K562 (cell line): ENCODE results near the gene TMEFF2. TPM values are rescaled to one million over a fixed set of nuclear protein-coding genes. Genes with fewer than 3 reads are reported as not detected.

Experiments used
- ATAC-seq: fragments of 200-7000 bp; cut with Tn5 transposase; 3 replicates; pipeline ENCODE4 v1.9.1; 2020; ENCODE audit warnings: moderate library complexity
- BruUV-seq: library from RNA; stranded (reverse); fragments of 400-500 nt; replicated peaks from 2 replicates; lab custom pipeline; 2021; lab: Mats Ljungman, UMichigan
- CTCF ChIA-PET: fragments of 300-600 bp; formaldehyde crosslinking; extraction: SDS; loops from one replicate; lab custom pipeline; 2021; ENCODE audit warnings: low intra/inter-chr PET ratio; lab: Yijun Ruan, JAX
- POLR2A ChIA-PET: fragments of 300-600, 350-650 bp; sonication (Branson Sonifier 250); formaldehyde crosslinking; extraction: SDS; loops from one replicate; lab custom pipeline; 2021; ENCODE audit warnings: antibody characterized with exemption, inconsistent platforms; lab: Yijun Ruan, JAX
- DNase-seq, 4 experiments: peaks; one replicate each; pipeline versions ENCODE4 v3.0.0 to v3.0.0-alpha.2; 2011 to 2018; ENCODE audit warnings: low spot score in 3 of 4, mixed read lengths in 3 of 4; ENCODE audit errors: extremely low read depth in 1 of 4
- FAIRE-seq: peaks from 2 replicates; lab custom pipeline; 2011; peaks lifted over from hg19 to GRCh38; lab: Jason Lieb, UNC
- H2AFZ ChIP-seq: 2 replicates; pipeline ENCODE4 v1.6.0; 2011; ENCODE audit warnings: low read depth, low read length, control low read depth, inconsistent platforms
- H3K27ac ChIP-seq: fragments of 200-600 bp; 3 replicates; pipeline ENCODE4 v1.8.0; 2011; ENCODE audit warnings: low read depth, mild to moderate bottlenecking, control low read depth, inconsistent platforms, low read length, moderate library complexity, mixed read lengths; ENCODE audit errors: extremely low read depth
- H3K27me3 ChIP-seq, 2 experiments: fragments of 300-600 bp in 1 of 2; 2 replicates in 1 of 2; 3 replicates in 1 of 2; pipeline versions ENCODE4 v1.6.0 to v1.8.0; 2011; ENCODE audit warnings: inconsistent platforms in 2 of 2, low read length in 2 of 2, mild to moderate bottlenecking in 1 of 2, mixed read lengths in 1 of 2, moderate library complexity in 1 of 2; ENCODE audit not compliant: control insufficient read depth in 2 of 2, insufficient read depth in 2 of 2
- H3K36me3 ChIP-seq: fragments of 300-600 bp; 3 replicates; pipeline ENCODE4 v1.8.0; 2011; ENCODE audit warnings: mild to moderate bottlenecking, low read length, inconsistent platforms; ENCODE audit not compliant: control insufficient read depth, insufficient read depth
- H3K4me1 ChIP-seq, 2 experiments: fragments of 200-600 bp in 1 of 2; replicated peaks in 1 of 2; 2 replicates in 1 of 2; 3 replicates in 1 of 2; pipeline versions ENCODE4 v1.5.1 to v1.8.0; 2011; ENCODE audit warnings: inconsistent platforms in 2 of 2, low read length in 2 of 2, mild to moderate bottlenecking in 1 of 2, mixed read lengths in 1 of 2, moderate library complexity in 1 of 2; ENCODE audit not compliant: control insufficient read depth in 2 of 2, insufficient read depth in 2 of 2
- H3K4me2 ChIP-seq: 2 replicates; pipeline ENCODE4 v1.6.1; 2011; ENCODE audit warnings: low read length, control low read depth, inconsistent platforms, mixed read lengths; ENCODE audit not compliant: insufficient read depth
- H3K4me3 ChIP-seq: fragments of 200-600 bp; sonication (generic), shearing (Covaris generic); 2 replicates; pipeline ENCODE4 v1.5.1; 2016; ENCODE audit warnings: control low read depth, inconsistent platforms
- H3K79me2 ChIP-seq: fragments of 200-600 bp; 3 replicates; pipeline ENCODE4 v1.8.0; 2011; ENCODE audit warnings: low read length, inconsistent platforms; ENCODE audit not compliant: control insufficient read depth, insufficient read depth
- H3K9ac ChIP-seq, 2 experiments: 2 replicates each; pipeline versions ENCODE4 v1.6.0 to v1.6.1; 2011; ENCODE audit warnings: low read depth in 2 of 2, low read length in 2 of 2, control low read depth in 1 of 2, inconsistent platforms in 1 of 2, mild to moderate bottlenecking in 1 of 2, mixed read lengths in 1 of 2; ENCODE audit not compliant: insufficient read depth in 1 of 2
- H3K9me1 ChIP-seq: one replicate; pipeline ENCODE4 v1.6.0; 2011; ENCODE audit warnings: inconsistent platforms, mild to moderate bottlenecking, low read length, moderate library complexity; ENCODE audit not compliant: control insufficient read depth, insufficient read depth
- H3K9me3 ChIP-seq: replicated peaks from 2 replicates; pipeline ENCODE4 v1.5.1; 2011; ENCODE audit warnings: low read depth, low read length, inconsistent platforms; ENCODE audit not compliant: control insufficient read depth, insufficient read depth
- H4K20me1 ChIP-seq: replicated peaks from 2 replicates; pipeline ENCODE4 v1.6.1; 2011; ENCODE audit warnings: low read length, inconsistent platforms, mixed read lengths; ENCODE audit not compliant: control insufficient read depth, insufficient read depth
- CBX2 ChIP-seq: fragments of 200-600 bp; sonication (generic); IDR thresholded peaks from one replicate; pipeline ENCODE4 v1.6.1; 2012; ENCODE audit warnings: mild to moderate bottlenecking, low read length, inconsistent platforms; ENCODE audit not compliant: insufficient read depth, poor library complexity, severe bottlenecking
- CCAR2 ChIP-seq: fragments of 200-400 bp; formaldehyde crosslinking; IDR thresholded peaks from 2 replicates; pipeline ENCODE4 v1.6.1; 2017; ENCODE audit warnings: mild to moderate bottlenecking, low read depth, low read length
- CREB3L1 ChIP-seq: fragments of 450-650 bp; IDR thresholded peaks from 2 replicates; pipeline ENCODE4 v1.6.1; 2014; ENCODE audit warnings: low read depth, mild to moderate bottlenecking, moderate library complexity, borderline replicate concordance
- E2F5 ChIP-seq: sonication (generic); formaldehyde crosslinking; IDR thresholded peaks from 2 replicates; pipeline ENCODE4 v1.8.0; 2022; ENCODE audit warnings: mild to moderate bottlenecking, missing genetic modification reagents
- ELK1 ChIP-seq: sonication (generic); formaldehyde crosslinking; IDR thresholded peaks from 2 replicates; pipeline ENCODE4 v1.8.1; 2022; ENCODE audit warnings: missing genetic modification reagents
- FOSL1 ChIP-seq: fragments of 200-800 bp; sonication (Bioruptor generic); conservative IDR thresholded peaks from 2 replicates; pipeline ENCODE4 v1.6.1; 2016; ENCODE audit warnings: missing genetic modification characterization, missing compliant biosample characterization
- KAT2B ChIP-seq: IDR thresholded peaks from one replicate; pipeline ENCODE4 v1.6.1; 2012; ENCODE audit warnings: low read depth, mild to moderate bottlenecking, control low read depth, inconsistent platforms, low read length, moderate library complexity
- MAFK ChIP-seq: IDR thresholded peaks from 2 replicates; pipeline ENCODE4 v1.6.1; 2011; ENCODE audit warnings: low read length, improper control_type of control experiment
- MEF2D ChIP-seq: conservative IDR thresholded peaks from 2 replicates; pipeline ENCODE4 v1.6.1; 2016; ENCODE audit warnings: low read depth, missing genetic modification characterization, missing compliant biosample characterization
- NFE2 ChIP-seq: IDR thresholded peaks from 2 replicates; pipeline ENCODE4 v1.6.1; 2014; ENCODE audit warnings: antibody characterized with exemption, low read depth
- PTRF ChIP-seq: fragments of 450-650 bp; IDR thresholded peaks from 2 replicates; pipeline ENCODE4 v1.6.1; 2016; ENCODE audit warnings: mild to moderate bottlenecking, missing genetic modification characterization, missing compliant biosample characterization
- RBM34 ChIP-seq: fragments of 200-400 bp; formaldehyde crosslinking; IDR thresholded peaks from 2 replicates; pipeline ENCODE4 v1.6.1; 2018; ENCODE audit warnings: low read length, borderline replicate concordance; ENCODE audit not compliant: insufficient read depth
- SNAPC5 ChIP-seq: fragments of 250-450 bp; sonication (Bioruptor Pico); IDR thresholded peaks from 2 replicates; pipeline ENCODE4 v1.8.0; 2021; ENCODE audit warnings: moderate library complexity, mild to moderate bottlenecking, inconsistent platforms
- XRCC5 ChIP-seq: fragments of 200-400 bp; formaldehyde crosslinking; IDR thresholded peaks from 2 replicates; pipeline ENCODE4 v1.6.1; 2017; ENCODE audit warnings: low read depth, mild to moderate bottlenecking, low read length
- ZC3H4 ChIP-seq: sonication (generic); formaldehyde crosslinking; IDR thresholded peaks from 2 replicates; pipeline ENCODE4 v1.9.0; 2021; ENCODE audit warnings: missing genetic modification reagents, borderline replicate concordance
- ZNF3 ChIP-seq: fragments of 250-450 bp; sonication (Bioruptor Pico); IDR thresholded peaks from 2 replicates; pipeline ENCODE4 v1.5.0; 2021; ENCODE audit warnings: mild to moderate bottlenecking, moderate library complexity
- ZNF316 ChIP-seq: fragments of 450-650 bp; IDR thresholded peaks from 2 replicates; pipeline ENCODE4 v1.6.1; 2016
- ZNF324 ChIP-seq: fragments of 250-450 bp; sonication (Bioruptor Pico); IDR thresholded peaks from 2 replicates; pipeline ENCODE4 v1.4.0; 2020; ENCODE audit warnings: mild to moderate bottlenecking
- ZNF766 ChIP-seq: fragments of 200-800 bp; sonication (Bioruptor generic); conservative IDR thresholded peaks from 2 replicates; pipeline ENCODE4 v1.6.1; 2016; ENCODE audit warnings: missing genetic modification characterization, missing compliant biosample characterization
- WGBS: fragments of 100-300 bp; shearing (Covaris generic); methylation state at CpG from one replicate; pipeline ENCODE4 v1.1.6; 2016; ENCODE audit warnings: low coverage, mixed read lengths; ENCODE audit not compliant: insufficient coverage; ENCODE audit errors: missing lambda C conversion rate; 5-methylcytosine and 5-hydroxymethylcytosine counted together
- in situ Hi-C: fragments of 300-500 bp; cut with MboI; formaldehyde crosslinking; loops from 4 replicates; pipeline ENCODE4 v1.15.0; 2018; ENCODE audit warnings: inconsistent platforms, mixed read lengths
- intact Hi-C: fragments of 100-400 bp; cut with micrococcal nuclease; formaldehyde crosslinking; loops from 2 replicates; pipeline ENCODE4 v1.14.2; 2022
- polyA plus RNA-seq, 8 experiments: library from polyadenylated mRNA; depleted of rRNA in 4 of 8; stranded (reverse) in 5 of 8; unstranded in 3 of 8; fragments of >200 nt; fragmentation: Nextera tagmentation in 2 of 8; fragmentation: Illumina TruSeq in 1 of 8; extraction: Ambion mirVana in 2 of 8; extraction: Trizol in 1 of 8; gene quantifications; 2 replicates each; pipeline versions ENCODE4 v1.2.1 to v1.2.3, GENCODE V29; 2011 to 2014; ENCODE audit warnings: inconsistent platforms in 1 of 8, missing spikeins in 1 of 8
- total RNA-seq, 7 experiments: library from RNA; depleted of rRNA in 6 of 7; stranded (reverse); fragments of >200 nt in 6 of 7; fragmentation: Illumina TruSeq in 2 of 7; extraction: Trizol in 2 of 7; gene quantifications; 2 replicates each; pipeline versions ENCODE4 v1.2.1 to v1.2.3, GENCODE V29; 2011 to 2021; ENCODE audit warnings: low replicate concordance in 1 of 7

The TMEFF2 gene
- total and polyA plus RNA-seq, 9 of the 15 experiments (the other 6 are each of a cell fraction or from before 2014, with no cell fraction given): 1.4 TPM; not detected in 8

GRCh38 chr2:192146069-192147015 is 48.4 kb downstream of the TMEFF2 start:
- H3K9me3 ChIP-seq: no peaks in the 10 kb centered on the region
- ChIA-PET CTCF (no interaction called here), POLR2A (no interaction called here)
- H3K36me3 ChIP-seq: no peaks in the 10 kb centered on the region
- no peaks in the 10 kb centered on the region for H3K79me2 ChIP-seq
- H3K27ac ChIP-seq: no peak overlapping the region
- ATAC-seq (no peak), DNase-seq (no peak), FAIRE-seq (no peak)
- H3K9me1 ChIP-seq: no peaks in the 10 kb centered on the region
- intact Hi-C loops (loop anchor here (5.0 kb wide), 1 partner anchor 199 kb away; no protein-coding TSS in a partner anchor), in situ Hi-C loops (no loop called here)
- no peak overlapping the region for H3K9ac ChIP-seq
- H3K4me1 ChIP-seq: no peaks in the 10 kb centered on the region; a peak in 1 of 5 replicates
- H3K4me2 ChIP-seq: no peak overlapping the region
- H3K4me3 ChIP-seq: no peak overlapping the region
- 93% methylated on average over 1 of the region's 1 CpG for WGBS
- no peaks in the 10 kb centered on the region for H3K27me3 ChIP-seq
- no peak overlapping the region for H2AFZ ChIP-seq
- no TSS peak for BruUV-seq
- no peaks in the 10 kb centered on the region for H4K20me1 ChIP-seq
- TF ChIP-seq ZNF324 (CRISPR knock-in tag): no peak
- no peak for TF ChIP-seq XRCC5
- no peak for TF ChIP-seq MEF2D
- TF ChIP-seq CBX2: no peak
- no peak for TF ChIP-seq CREB3L1
- no peak for TF ChIP-seq ELK1 (CRISPR knock-in tag)
- no peak for TF ChIP-seq ZNF766 (CRISPR knock-in tag)
- no peak for TF ChIP-seq PTRF (tag)
- peak; percentile 41 for TF ChIP-seq NFE2
- TF ChIP-seq ZNF316: peak; percentile 57; the same call in 1 of the 2 replicates
- TF ChIP-seq RBM34: no peak
- peak; percentile 62 for TF ChIP-seq FOSL1
- no peak for TF ChIP-seq ZC3H4
- peak; percentile 31; the same call in 1 of the 2 replicates for TF ChIP-seq MAFK
- no peak for TF ChIP-seq ZNF3
- no peak for TF ChIP-seq SNAPC5 (CRISPR knock-in tag)
- no peak for TF ChIP-seq E2F5 (CRISPR knock-in tag)
- TF ChIP-seq CCAR2: no peak
- TF ChIP-seq KAT2B: no peak
